Loucy (cell line): ENCODE results near the gene GIGYF2.

Source experiments
- EZH2phosphoT487 ChIP-seq: fragments of 200-600 bp; IDR thresholded peaks from 2 replicates; pipeline ENCODE4 v1.6.1; 2018; ENCODE audit warnings: antibody characterized with exemption, mild to moderate bottlenecking, moderate library complexity, borderline replicate concordance
- TF ChIP-seq, protein P1 (sequence below): fragments of 200-600 bp; sonication (generic); conservative IDR thresholded peaks from 2 replicates; pipeline ENCODE4 v1.5.1; 2014; ENCODE audit warnings: mild to moderate bottlenecking, antibody characterized with exemption, low read length

DNA sequence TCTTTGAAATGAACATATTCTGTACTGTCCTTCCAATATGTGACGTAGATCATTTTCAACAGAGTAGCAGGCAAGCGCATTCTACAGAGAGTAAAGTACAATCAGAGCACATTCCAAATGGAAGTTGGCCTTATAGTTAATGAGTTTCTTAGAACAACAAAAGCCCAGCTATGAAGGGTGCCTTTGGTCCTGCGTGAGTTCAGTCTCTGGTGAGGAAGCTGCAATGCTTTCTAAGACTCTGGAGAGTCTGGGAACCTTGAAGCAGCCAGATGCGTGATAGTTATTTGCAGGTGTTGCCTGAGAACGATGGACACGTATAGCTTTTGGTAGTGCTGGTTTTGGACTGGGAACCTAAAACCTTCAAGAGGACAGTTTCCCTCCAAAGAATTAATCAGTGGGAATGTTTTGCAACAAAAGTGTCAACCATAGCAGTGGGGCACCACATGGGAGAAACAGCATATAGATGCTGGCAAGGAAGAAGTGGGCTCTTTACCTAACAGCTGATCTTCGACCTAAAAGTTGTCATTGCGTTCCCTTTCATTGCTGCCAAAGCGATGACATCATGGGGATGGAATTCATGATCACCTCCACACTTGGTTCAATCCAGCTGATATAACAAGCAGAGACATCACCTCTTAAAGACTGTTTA is 163.6 kb downstream of the GIGYF2 start:
- TF ChIP-seq, protein P1, sequence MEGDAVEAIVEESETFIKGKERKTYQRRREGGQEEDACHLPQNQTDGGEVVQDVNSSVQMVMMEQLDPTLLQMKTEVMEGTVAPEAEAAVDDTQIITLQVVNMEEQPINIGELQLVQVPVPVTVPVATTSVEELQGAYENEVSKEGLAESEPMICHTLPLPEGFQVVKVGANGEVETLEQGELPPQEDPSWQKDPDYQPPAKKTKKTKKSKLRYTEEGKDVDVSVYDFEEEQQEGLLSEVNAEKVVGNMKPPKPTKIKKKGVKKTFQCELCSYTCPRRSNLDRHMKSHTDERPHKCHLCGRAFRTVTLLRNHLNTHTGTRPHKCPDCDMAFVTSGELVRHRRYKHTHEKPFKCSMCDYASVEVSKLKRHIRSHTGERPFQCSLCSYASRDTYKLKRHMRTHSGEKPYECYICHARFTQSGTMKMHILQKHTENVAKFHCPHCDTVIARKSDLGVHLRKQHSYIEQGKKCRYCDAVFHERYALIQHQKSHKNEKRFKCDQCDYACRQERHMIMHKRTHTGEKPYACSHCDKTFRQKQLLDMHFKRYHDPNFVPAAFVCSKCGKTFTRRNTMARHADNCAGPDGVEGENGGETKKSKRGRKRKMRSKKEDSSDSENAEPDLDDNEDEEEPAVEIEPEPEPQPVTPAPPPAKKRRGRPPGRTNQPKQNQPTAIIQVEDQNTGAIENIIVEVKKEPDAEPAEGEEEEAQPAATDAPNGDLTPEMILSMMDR = no peak
- no peak for TF ChIP-seq EZH2phosphoT487
